Measurements from ENCODE around the gene ZFAND4. TPM values are rescaled to one million over a fixed set of nuclear protein-coding genes. Genes with fewer than 3 reads are reported as not detected.
"Not testable (repeated sequence)": the region's sequence is repeated elsewhere in the genome, so short reads cannot be mapped to it uniquely, and the experiment has no call there.

Gene ZFAND4
- total and polyA plus RNA-seq, 9 of the 15 experiments (the other 6 are each of a cell fraction or from before 2014, with no cell fraction given) = 0.42 to 3.0 (median 1.5) TPM

DNA sequence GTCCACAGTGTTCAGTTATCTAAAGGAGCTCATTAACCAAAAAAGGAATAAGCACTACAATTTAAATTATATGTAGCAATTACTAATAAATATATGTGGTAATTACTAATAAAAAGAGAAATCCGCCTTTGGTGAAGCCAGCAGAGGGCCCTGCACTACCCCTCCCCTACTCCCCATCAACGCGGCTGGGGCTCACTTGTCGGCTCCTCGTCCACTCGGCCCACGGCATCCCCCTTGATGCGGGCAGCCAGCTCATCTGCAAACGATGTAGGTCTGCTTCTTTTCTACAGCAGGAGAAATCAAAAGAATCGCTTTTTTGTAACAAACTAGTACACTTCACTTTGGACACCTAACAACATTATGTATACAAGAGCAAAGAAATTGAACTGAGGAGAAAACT is 48.9 kb upstream of the ZFAND4 start:
- intact Hi-C loops (cut with micrococcal nuclease); DNase-seq (ENCODE audit: extremely low read depth in 1 of 4, low spot score in 3 of 4); H2AFZ ChIP-seq (ENCODE audit: low read depth, low read length); H3K4me3 ChIP-seq; H3K9me3 ChIP-seq (replicated peaks; ENCODE audit: control insufficient read depth, insufficient read depth, low read depth, low read length); H3K4me2 ChIP-seq (ENCODE audit: insufficient read depth, low read length); BruUV-seq (replicated peaks); H3K27ac ChIP-seq (ENCODE audit: extremely low read depth, low read depth, low read length); H3K27me3 ChIP-seq (ENCODE audit: control insufficient read depth in 2 of 2, insufficient read depth in 2 of 2, low read length in 2 of 2); H3K36me3 ChIP-seq (ENCODE audit: control insufficient read depth, insufficient read depth, low read length); H3K9me1 ChIP-seq (ENCODE audit: control insufficient read depth, insufficient read depth, low read length); CTCF ChIA-PET (ENCODE audit: low intra/inter-chr PET ratio); FAIRE-seq; H3K9ac ChIP-seq (ENCODE audit: insufficient read depth in 1 of 2, low read depth in 2 of 2, low read length in 2 of 2); H3K4me1 ChIP-seq (replicated peaks in 1 of 2; ENCODE audit: control insufficient read depth in 2 of 2, insufficient read depth in 2 of 2, low read length in 2 of 2); H3K79me2 ChIP-seq (ENCODE audit: control insufficient read depth, insufficient read depth, low read length); H4K20me1 ChIP-seq (replicated peaks; ENCODE audit: control insufficient read depth, insufficient read depth, low read length); ATAC-seq: not testable (repeated sequence)
- WGBS (ENCODE audit: insufficient coverage, low coverage, missing lambda C conversion rate) = 30% methylated on average over 9 of the region's 10 CpGs
- POLR2A ChIA-PET = interaction anchor here (1.1 kb wide), 1 partner anchor 161 kb away, joined by 3 read pairs; no protein-coding TSS in a partner anchor
- in situ Hi-C loops (cut with MboI) = loop anchor here (10.0 kb wide), 1 partner anchor 257 kb away; no protein-coding TSS in a partner anchor

- intact Hi-C loops (cut with micrococcal nuclease); FAIRE-seq: not testable (repeated sequence)
- in situ Hi-C loops (cut with MboI) = loop anchor here (10.0 kb wide), 1 partner anchor 53 kb away; no protein-coding TSS in a partner anchor
These were observed 45.1 kb upstream of the ZFAND4 start for GRCh38 chr10:45717642-45718041.

More at GRCh38 chr10:45717642-45718041, 45.1 kb upstream of the ZFAND4 start:
- H3K79me2 ChIP-seq (ENCODE audit: control insufficient read depth, insufficient read depth, low read length); H3K4me2 ChIP-seq (ENCODE audit: insufficient read depth, low read length); ATAC-seq; H3K9me1 ChIP-seq (ENCODE audit: control insufficient read depth, insufficient read depth, low read length); H3K27ac ChIP-seq (ENCODE audit: extremely low read depth, low read depth, low read length); H3K27me3 ChIP-seq (ENCODE audit: control insufficient read depth in 2 of 2, insufficient read depth in 2 of 2, low read length in 2 of 2); DNase-seq (ENCODE audit: extremely low read depth in 1 of 4, low spot score in 3 of 4); BruUV-seq (replicated peaks); H3K9me3 ChIP-seq (replicated peaks; ENCODE audit: control insufficient read depth, insufficient read depth, low read depth, low read length); POLR2A ChIA-PET; H2AFZ ChIP-seq (ENCODE audit: low read depth, low read length); CTCF ChIA-PET (ENCODE audit: low intra/inter-chr PET ratio); H4K20me1 ChIP-seq (replicated peaks; ENCODE audit: control insufficient read depth, insufficient read depth, low read length); H3K36me3 ChIP-seq (ENCODE audit: control insufficient read depth, insufficient read depth, low read length); H3K9ac ChIP-seq (ENCODE audit: insufficient read depth in 1 of 2, low read depth in 2 of 2, low read length in 2 of 2); H3K4me3 ChIP-seq; H3K4me1 ChIP-seq (replicated peaks in 1 of 2; ENCODE audit: control insufficient read depth in 2 of 2, insufficient read depth in 2 of 2, low read length in 2 of 2): not testable (repeated sequence)
- WGBS (ENCODE audit: insufficient coverage, low coverage, missing lambda C conversion rate) = 24% methylated on average over 1 of the region's 1 CpG
